Measurements from ENCODE around the gene TMEM218. TPM values are rescaled to one million over a fixed set of nuclear protein-coding genes. Genes with fewer than 3 reads are reported as not detected.

Gene TMEM218
- total and polyA plus RNA-seq, 2 of the 8 experiments (the other 6 are each of a cell fraction or from before 2014, with no cell fraction given): 17.0 to 33.5 TPM

- Histone ChIP-seq H3K27ac (ENCODE audit: low read depth, low read length) (no peak overlapping the region), H3K79me1 (ENCODE audit: low read depth, low read length) (no peaks in the 10 kb centered on the region), H2BK15ac (ENCODE audit: low read length) (no peak overlapping the region), H3K14ac (ENCODE audit: insufficient read length) (no peak overlapping the region), H2BK12ac (ENCODE audit: low read depth, low read length) (no peak overlapping the region), H3K27me3 (replicated peaks in 1 of 4; ENCODE audit: control insufficient read depth in 3 of 4, extremely low read depth in 1 of 4, insufficient read depth in 3 of 4, low read length in 3 of 4) (peaks cover 5 to 46% (median 35%) of the 10 kb centered on the region in 4 experiments), H3K18ac (ENCODE audit: extremely low read depth, low read length) (0 out of 2 replicates have a peak overlapping the region, but pooled peaks have one; percentile 71), H3K9ac (replicated peaks in 1 of 4; ENCODE audit: extremely low read depth in 1 of 4, low read depth in 3 of 4, low read length in 3 of 4) (no peak overlapping the region), H3K9me3 (ENCODE audit: insufficient read depth in 2 of 2, low read depth in 1 of 2, low read length in 1 of 2) (no peaks in the 10 kb centered on the region), H3K4me1 (replicated peaks in 1 of 4; ENCODE audit: control insufficient read depth in 3 of 4, insufficient read depth in 4 of 4, low read length in 3 of 4) (peaks cover 10 to 28% (median 20%) of the 10 kb centered on the region in 4 experiments), H3K36me3 (ENCODE audit: control insufficient read depth in 2 of 4, insufficient read depth in 4 of 4, low read length in 3 of 4) (no peaks in the 10 kb centered on the region), H4K8ac (ENCODE audit: extremely low read depth, insufficient read depth, low read length) (no peak overlapping the region), H3K4me2 (ENCODE audit: insufficient read depth in 1 of 2, low read depth in 2 of 2, low read length in 2 of 2) (peak overlapping the region in 1 of 2 experiments; percentile 37; a peak in 1 of 4 replicates), H2AK5ac (ENCODE audit: low read depth, low read length) (no peak overlapping the region), H2AFZ (ENCODE audit: low read length) (no peak overlapping the region), H4K91ac (replicated peaks; ENCODE audit: insufficient read length, low read length) (no peak overlapping the region), H4K5ac (ENCODE audit: insufficient read length, low read depth, low read length) (no peak overlapping the region), H3K56ac (replicated peaks; ENCODE audit: insufficient read length, low read depth, low read length) (no peak overlapping the region), H2BK5ac (ENCODE audit: low read depth, low read length) (no peak overlapping the region), H4K20me1 (replicated peaks in 1 of 2; ENCODE audit: control insufficient read depth in 1 of 2, insufficient read depth in 2 of 2, low read length in 2 of 2) (no peaks in the 10 kb centered on the region), H3K23ac (ENCODE audit: insufficient read length) (no peak overlapping the region), H3K4me3 (ENCODE audit: extremely low read depth in 1 of 4, insufficient read depth in 2 of 4, low read depth in 3 of 4, low read length in 4 of 4) (no peak overlapping the region), H2BK20ac (ENCODE audit: low read length) (no peak overlapping the region), H2BK120ac (replicated peaks; ENCODE audit: low read depth, low read length) (no peak overlapping the region), H3K23me2 (ENCODE audit: low read depth, low read length) (no peaks in the 10 kb centered on the region), H3K4ac (replicated peaks; ENCODE audit: insufficient read length, low read depth, low read length) (no peak overlapping the region), H3K79me2 (ENCODE audit: control insufficient read depth in 1 of 2, insufficient read depth in 2 of 2, low read length in 2 of 2) (no peaks in the 10 kb centered on the region)
- ChIA-PET POLR2A (ENCODE audit: partially characterized antibody) (no interaction called here), CTCF (ENCODE audit: partially characterized antibody) (interaction anchor here (0.6 to 9.0 kb wide), 27 partner anchors 10 to 292 kb away, joined by 3 to 148 read pairs (median 14); partner anchors contain the start of genes PKNOX2 and TMEM218)
- TF ChIP-seq CBX8 (IDR thresholded peaks at IDR 0.05; ENCODE audit: borderline replicate concordance, low read depth, low read length) (no peak), RNF2 (IDR thresholded peaks at IDR 0.05; ENCODE audit: borderline replicate concordance, low read depth, low read length, missing control alignments, poor library complexity, severe bottlenecking) (no peak), TCF12 (IDR thresholded peaks at IDR 0.05; ENCODE audit: low read depth, low read length) (no peak), SIX5 (IDR thresholded peaks at IDR 0.05; ENCODE audit: low read depth, low read length) (no peak), RFX5 (IDR thresholded peaks at IDR 0.05; ENCODE audit: borderline replicate concordance, low read depth, low read length) (no peak)
- DNase-seq (ENCODE audit: low read depth in 1 of 2, low spot score in 2 of 2): no peak
- WGBS, 2 experiments (ENCODE audit: extremely low coverage in 1 of 2, insufficient coverage in 1 of 2, insufficient read length in 1 of 2, insufficient replicate concordance in 2 of 2, low coverage in 1 of 2, low lambda C conversion rate in 2 of 2, missing lambda C conversion rate in 1 of 2): 62% methylated on average over 3 of the region's 3 CpGs; no CpG with 5 or more reads in 1 of the 2 experiments
- FAIRE-seq: no peak
These were observed 28.4 kb upstream of the TMEM218 start for GRCh38 chr11:125139778-125140177.
